GM18909 (cell line): Measurements from ENCODE around the gene RB1.
A peak's percentile ranks its signal among the peaks of the same experiment; 100 is the strongest.
"Not testable (repeated sequence)": the region's sequence is repeated elsewhere in the genome, so short reads cannot be mapped to it uniquely, and the experiment has no call there.

ENCODE experiments used
- ATAC-seq: cut with Tn5 transposase; IDR thresholded peaks from one replicate; pipeline ENCODE4 v1.9.1; 2021; ENCODE audit warnings: mild to moderate bottlenecking; ENCODE audit not compliant: unreplicated experiment, poor library complexity

RB1 gene

DNA sequence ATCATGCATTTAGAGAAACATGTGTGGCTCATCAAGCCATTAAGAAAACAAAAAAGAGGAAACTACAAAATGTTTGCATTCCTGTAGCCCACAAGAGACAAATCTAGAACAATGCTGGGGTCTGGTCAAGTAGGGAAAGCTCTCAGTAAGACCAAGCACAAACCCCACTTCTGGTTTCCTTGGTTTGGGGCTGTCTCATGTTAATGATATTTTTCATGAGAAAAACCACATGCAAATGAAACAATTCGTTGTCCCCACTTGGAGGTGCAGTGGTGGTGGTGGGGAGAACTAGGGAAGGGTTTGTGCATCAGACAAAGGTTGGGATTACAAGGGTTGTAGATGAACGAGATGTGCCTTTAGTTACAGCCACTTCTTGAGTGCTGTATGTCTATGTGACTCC lies 7.0 kb upstream of the RB1 start:
- no peak for ATAC-seq

GRCh38 chr13:48297131-48297786 lies 6.3 kb upstream of the RB1 start:
- no peak for ATAC-seq

GRCh38 chr13:48299591-48299990 lies 4.0 kb upstream of the RB1 start:
- no peak for ATAC-seq

DNA sequence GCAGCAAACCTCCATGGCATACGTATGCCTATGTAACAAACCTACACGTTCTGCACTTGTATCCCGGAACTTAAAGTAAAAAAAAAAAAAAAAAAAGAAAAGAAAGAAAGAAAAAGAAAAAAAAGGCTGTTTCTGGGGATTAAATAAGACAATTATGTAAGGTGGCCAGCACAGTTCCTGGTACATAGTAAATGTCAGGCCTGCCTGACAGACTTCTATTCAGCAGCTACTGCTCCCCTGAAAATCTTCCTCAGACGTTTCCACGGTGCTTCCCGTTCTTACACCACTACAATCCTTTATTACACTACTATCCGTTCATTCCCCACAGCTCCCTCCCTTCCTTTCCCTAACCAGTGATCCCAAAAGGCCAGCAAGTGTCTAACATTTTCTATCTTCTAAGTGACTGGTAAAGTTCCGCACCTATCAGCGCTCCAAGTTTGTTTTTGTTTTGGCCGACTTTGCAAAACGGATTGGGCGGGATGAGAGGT lies 636 bp upstream of the RB1 start:
- no peak for ATAC-seq

GRCh38 chr13:48304143-48304876 lies 759 bp downstream of the RB1 start:
- ATAC-seq: peak; percentile 58

DNA sequence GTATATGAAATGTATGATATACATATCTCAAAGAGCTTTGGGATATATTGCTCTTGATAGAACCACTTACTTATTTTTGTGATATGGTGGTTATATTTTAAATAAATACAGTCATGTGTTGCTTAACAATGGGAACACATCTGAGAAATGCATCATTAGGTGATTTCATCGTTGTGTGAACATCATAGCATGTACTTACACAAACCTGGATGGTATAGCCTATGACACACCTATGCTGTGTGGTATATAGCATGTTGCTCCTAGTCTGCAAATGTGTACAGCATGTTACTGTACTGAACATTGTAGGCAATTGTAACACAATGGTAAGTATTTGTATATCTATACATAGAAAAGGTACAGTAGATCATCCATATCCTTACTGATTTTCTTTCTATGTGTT lies 7.7 kb downstream of the RB1 start:
- no peak for ATAC-seq

GRCh38 chr13:48315969-48316650 lies 12.6 kb downstream of the RB1 start:
- ATAC-seq: no peak

DNA sequence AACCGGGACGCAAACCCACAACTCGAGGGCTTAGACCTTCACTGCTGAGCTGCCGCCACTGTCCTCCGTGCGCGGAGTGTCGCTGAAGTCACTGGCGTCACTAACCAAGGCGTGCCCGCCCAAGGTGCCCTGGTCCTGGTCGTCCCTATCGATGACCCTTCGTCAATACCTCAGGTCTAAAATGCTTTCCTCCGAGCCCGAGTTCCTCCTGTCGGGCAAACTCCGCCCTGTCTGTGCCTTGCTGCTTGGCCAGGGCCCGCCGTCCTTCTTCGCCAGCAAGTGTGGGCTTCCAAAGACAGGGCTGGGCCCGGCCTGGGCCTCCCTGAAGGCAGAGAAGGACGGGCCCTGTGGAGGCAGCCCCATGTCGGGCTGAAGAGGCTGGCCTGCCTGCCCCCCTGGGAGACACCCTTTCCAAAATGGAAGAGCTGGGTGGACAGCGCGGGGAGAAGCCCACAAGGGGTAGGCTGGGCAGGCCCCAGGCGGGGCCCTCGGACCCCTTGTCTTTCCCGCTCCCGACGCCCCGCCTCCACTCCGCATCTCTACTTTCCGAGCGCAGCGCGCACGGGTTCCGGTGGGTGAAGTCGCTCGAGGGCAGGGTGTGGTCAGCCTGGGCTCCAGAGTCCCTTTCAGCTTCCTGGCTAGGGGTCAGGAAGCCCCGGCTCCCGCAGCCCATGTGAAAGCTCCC lies 13.4 kb downstream of the RB1 start:
- ATAC-seq: no peak

DNA sequence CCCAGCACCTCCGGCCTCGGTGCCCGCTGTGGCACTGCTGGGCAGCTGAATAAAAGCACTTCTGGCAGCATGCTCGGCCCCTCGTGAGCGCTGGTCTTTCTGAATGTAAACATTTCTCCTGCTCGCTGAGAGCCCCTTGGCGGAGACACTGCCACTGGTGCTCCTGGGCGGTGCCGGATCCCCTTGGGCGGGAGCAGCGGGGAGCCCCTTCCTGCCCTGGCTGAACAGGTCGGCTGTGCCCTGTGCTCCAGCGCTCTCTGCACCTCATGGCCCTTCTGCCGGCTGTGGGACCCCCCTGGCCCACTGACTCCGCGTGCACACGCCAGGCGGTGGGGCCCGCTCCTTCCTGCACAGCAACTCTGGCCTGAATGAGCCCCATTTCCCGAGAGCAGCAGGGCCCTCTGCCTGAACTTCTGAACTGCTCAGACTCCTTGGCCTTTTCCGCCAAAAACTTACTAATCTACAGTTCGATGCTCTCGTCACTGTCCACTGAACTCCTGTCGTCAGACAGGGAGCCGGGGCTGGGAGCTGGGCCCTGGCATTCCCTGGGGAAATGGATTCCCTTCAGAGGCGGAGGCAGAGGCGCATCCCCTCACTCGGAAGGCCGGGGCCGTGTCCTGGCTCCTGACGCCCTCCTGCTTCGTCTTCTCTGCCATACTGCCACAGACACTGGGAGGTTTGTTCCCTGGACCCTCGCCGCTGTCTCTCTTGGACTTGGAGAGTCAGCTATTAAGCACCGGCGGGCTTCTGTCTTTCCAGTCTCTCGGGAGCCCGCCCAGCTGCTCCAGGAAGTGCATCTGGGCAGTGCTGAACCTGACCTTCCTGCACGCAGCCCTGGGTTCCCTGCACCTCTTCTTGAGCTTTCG lies 14.2 kb downstream of the RB1 start:
- no peak for ATAC-seq

DNA sequence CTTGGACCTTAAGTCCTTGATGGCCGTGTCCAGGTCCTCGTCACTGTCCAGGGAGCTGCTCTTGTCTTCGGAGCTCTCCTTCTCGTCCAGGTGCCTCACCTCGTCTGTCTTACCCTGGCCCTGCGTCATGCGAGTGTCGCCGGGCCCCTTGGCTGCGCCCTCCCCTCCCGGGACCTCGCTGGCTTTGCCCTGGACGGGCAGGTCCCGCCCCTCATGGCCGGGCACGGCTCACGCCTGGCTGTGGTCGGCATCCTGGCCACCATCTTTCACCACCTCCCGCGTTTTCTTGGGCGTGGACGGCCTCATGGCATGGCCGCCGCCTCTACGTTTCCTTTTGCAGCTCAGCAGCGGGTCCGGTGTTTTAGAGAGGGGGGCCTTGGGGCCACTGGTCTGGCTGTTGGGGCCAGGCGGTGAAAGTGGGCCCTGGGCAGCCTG lies 14.8 kb downstream of the RB1 start:
- no peak for ATAC-seq

GRCh38 chr13:48318821-48319511 lies 15.4 kb downstream of the RB1 start:
- ATAC-seq: no peak

DNA sequence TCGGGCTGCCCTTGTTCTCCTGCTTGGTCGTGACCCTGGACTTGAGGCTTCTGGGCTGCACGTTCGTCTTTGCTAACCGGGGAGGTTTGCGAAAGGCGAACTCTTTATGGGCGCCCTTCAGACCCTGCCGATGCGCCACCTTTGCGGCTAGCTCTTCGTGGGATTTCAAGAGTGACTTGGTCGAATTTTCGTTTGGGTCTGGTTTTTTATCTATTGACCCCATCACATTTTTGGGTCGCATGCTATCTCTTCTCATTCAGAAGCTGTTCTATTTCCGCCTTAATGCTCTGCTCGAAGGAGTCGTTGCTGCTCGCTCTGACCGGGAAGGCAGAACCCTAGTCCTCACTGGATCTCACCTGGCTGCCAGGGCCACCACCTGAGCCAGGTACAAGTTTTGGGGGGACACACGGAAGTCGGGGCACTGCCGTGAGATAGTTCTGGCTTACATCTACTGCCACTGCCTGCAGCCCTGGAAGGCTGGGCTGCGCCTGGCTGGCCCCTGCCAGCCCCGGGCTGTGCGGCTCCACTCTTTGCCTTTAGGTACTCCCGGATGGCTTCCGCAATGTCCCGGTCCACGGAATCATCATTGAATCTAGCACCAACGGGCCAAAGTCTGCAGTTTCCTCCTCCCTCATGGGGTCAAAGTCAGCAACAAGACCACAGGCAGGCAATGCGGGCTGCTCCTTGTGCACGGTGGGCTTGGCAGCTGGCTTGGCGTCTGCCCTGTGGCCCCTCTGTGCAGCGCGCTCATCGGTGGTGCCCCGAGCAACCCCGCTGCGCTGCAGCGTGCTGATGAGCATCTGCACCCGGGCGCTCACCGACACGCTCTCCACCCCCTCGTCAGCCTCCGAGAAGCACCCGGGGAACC lies 16.2 kb downstream of the RB1 start:
- ATAC-seq: no peak

DNA sequence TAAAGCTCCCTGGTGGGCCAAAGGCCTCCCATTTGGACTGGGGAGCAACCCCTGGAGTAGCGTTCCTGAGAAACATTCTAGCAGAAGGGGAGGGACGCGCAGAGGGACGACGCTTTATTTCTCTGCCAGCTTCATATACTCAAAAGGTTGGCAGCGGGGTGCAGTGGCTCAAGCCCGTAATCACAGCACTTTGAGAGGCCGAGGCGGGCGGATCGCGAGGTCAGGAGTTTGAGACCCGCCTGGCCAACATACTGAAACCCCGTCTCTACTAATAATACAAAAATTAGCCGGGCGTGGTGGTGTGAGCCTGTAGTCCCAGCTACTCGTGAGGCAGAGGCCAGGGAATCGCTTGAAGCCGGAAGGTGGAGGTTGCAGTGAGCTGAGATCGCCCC lies 16.8 kb downstream of the RB1 start:
- no peak for ATAC-seq

DNA sequence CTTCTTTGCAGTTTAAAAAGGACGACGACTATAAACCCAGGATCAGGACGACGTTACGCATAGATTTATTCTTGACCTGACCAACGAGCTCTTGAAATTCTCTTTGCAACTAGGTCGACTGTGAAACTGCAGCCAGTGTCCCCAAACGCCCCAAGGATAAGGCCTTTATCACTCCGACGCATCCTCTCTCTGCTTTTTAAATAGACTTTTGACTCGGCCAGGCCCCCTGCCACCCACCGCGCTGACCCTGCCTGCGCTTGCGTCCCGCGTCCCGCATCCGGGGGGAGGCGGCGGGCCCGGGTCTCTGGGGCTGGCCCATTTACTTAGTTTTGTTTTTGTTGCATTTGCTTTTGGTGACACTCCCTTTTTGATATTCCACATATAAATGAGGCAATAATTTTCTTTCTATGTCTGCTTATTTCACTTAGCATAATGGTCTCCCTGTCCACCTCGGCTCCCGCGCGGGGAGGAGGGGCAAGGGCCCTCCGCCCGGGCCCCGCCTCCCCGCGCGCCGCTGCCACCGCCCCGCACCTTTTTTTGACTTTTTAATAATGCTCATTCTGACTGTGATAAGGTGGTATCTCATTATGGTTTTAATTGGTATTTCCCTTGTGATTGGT lies 17.4 kb downstream of the RB1 start:
- no peak for ATAC-seq

DNA sequence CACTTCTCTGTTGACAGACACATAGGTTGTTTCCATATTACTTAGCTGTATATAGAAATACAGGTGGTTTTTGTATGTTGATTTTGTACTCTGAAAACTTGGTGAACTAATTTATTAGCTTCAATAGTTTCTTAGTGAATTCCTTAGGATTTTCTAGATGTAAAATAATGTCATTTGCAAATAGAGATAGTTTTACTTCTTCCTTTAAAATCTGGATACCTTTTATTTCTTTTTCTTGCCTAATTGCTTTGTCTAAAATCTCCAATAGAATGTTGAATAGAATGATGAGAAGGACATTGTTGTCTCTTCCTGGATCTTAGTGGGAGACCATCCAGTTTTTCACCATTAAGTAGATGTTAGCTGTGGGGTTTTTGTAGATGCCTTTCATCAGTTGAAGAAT lies 18.7 kb downstream of the RB1 start:
- ATAC-seq: no peak

DNA sequence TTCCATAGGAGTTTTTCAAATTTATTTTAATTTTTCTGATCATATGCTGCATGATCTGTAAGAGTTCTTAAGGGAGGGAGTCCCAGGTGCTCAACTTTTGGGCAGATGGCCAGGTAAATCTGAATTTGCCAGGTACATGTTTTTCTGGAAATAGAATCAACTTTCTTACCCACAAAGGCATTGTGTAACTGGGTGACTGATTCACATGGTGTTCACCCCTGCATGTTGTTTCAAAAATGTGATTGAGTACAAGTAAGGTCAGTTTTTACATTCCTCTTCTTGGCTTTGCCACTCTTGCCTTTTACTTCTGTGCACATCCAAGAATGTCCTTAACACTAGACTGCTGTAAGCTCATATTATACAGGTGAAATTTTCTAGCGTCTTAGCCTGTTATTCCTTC lies 30.4 kb downstream of the RB1 start:
- ATAC-seq: no peak

GRCh38 chr13:48334534-48335127 lies 31.1 kb downstream of the RB1 start:
- no peak for ATAC-seq

- ATAC-seq: not testable (repeated sequence)
Observed at GRCh38 chr13:48339198-48339597, 35.6 kb downstream of the RB1 start.
